ENCODE measurements around the gene COX11.

GRCh38 chr17:54991567-54991966 is 23.1 kb upstream of the COX11 start:
- TF ChIP-seq CTCF (IDR thresholded peaks at IDR 0.05) (no peak), POLR2A (IDR thresholded peaks at IDR 0.05) (no peak)
